SK-N-MC (cell line): ENCODE results near the gene PARD3B.

Experiments used
- FOXP2 ChIP-seq: optimal IDR thresholded peaks from 2 replicates; pipeline ENCODE3; 2011; ENCODE audit warnings: mild to moderate bottlenecking, moderate library complexity; ENCODE audit not compliant: insufficient read depth; ENCODE audit errors: extremely low read length, control extremely low read depth
- POLR2AphosphoS5 ChIP-seq: IDR thresholded peaks from 2 replicates; pipeline ENCODE4 v1.6.1; 2012; ENCODE audit warnings: mild to moderate bottlenecking, low read depth, low read length, borderline replicate concordance

GRCh38 chr2:205643391-205643885 lies 1098.2 kb downstream of the PARD3B start:
- TF ChIP-seq POLR2AphosphoS5 (no peak), FOXP2 (no peak)
